ENCODE results near the gene PPP1R13B. TPM values are rescaled to one million over a fixed set of nuclear protein-coding genes. Genes with fewer than 3 reads are reported as not detected.
A peak's percentile ranks its signal among the peaks of the same experiment; 100 is the strongest.

The PPP1R13B gene
- polyA plus RNA-seq, 1 of the 3 experiments (the other 2 are of a cell fraction), result 5.7 TPM

DNA sequence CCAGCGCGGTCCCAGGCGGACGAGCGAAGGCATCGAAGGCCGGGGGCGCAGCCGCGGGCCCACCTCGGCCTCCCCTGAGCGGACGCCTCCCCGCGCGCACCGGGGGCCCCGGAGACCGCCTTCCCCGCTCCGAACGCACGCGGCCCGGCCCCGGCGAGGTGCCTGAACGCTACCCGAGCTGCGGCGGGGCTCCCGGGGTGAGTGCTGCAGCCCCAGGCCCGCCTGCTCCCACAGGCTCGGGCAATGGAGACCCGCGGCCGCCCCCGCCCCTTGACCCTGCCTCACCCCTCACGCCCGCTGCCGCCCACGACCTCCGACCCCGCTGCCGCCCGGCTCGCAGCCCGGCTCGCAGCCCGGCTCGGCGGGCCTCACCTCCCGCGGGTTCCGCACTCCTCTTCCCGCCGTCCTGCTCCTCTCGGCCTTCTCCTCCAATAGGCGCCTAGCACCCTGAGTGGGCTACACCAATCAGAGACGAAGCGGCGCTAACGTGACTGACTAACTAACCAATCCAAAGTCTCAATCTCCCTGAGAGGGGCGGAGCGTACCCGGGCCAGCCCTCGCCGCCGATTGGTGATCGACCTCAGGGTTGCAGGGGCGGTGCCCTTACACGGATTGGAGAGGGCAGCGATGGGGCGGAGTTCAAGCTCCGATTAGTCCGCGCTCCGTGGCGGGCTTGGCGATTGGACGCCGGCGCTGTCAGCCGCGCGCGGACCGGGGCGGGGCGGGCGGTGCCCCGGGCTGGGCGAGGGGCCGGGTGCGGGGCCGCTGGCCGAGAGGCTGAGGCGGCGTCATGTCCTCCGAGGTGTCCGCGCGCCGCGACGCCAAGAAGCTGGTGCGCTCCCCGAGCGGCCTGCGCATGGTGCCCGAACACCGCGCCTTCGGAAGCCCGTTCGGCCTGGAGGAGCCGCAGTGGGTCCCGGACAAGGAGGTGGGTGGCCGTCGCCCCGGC is 132.0 kb downstream of the PPP1R13B start, which contains the start of the genes XRCC3 and ZFYVE21 (continued):
- TF ChIP-seq, protein P1, sequence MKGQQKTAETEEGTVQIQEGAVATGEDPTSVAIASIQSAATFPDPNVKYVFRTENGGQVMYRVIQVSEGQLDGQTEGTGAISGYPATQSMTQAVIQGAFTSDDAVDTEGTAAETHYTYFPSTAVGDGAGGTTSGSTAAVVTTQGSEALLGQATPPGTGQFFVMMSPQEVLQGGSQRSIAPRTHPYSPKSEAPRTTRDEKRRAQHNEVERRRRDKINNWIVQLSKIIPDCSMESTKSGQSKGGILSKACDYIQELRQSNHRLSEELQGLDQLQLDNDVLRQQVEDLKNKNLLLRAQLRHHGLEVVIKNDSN (IDR thresholded peaks at IDR 0.05; ENCODE audit: borderline replicate concordance, low read depth), result peak; percentile 75; the same call in 1 of the 2 replicates
- peak; percentile 94 for TF ChIP-seq CHD2 (IDR thresholded peaks at IDR 0.05; ENCODE audit: low read length, partially characterized antibody)
- TF ChIP-seq, protein P2, sequence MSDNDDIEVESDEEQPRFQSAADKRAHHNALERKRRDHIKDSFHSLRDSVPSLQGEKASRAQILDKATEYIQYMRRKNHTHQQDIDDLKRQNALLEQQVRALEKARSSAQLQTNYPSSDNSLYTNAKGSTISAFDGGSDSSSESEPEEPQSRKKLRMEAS (IDR thresholded peaks at IDR 0.05; ENCODE audit: low read depth), result peak; percentile 60; the same call in 1 of the 2 replicates
- TF ChIP-seq YY1 (IDR thresholded peaks at IDR 0.05; ENCODE audit: low read depth), result no peak
- no peak for TF ChIP-seq FOSL2 (IDR thresholded peaks at IDR 0.05; ENCODE audit: borderline replicate concordance, low read depth)
- TF ChIP-seq, protein P3, sequence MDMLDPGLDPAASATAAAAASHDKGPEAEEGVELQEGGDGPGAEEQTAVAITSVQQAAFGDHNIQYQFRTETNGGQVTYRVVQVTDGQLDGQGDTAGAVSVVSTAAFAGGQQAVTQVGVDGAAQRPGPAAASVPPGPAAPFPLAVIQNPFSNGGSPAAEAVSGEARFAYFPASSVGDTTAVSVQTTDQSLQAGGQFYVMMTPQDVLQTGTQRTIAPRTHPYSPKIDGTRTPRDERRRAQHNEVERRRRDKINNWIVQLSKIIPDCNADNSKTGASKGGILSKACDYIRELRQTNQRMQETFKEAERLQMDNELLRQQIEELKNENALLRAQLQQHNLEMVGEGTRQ (IDR thresholded peaks at IDR 0.05; ENCODE audit: borderline replicate concordance, low read depth, low read length), result peak; percentile 42; the same call in 1 of the 2 replicates
- TF ChIP-seq NFIC (IDR thresholded peaks at IDR 0.05; ENCODE audit: borderline replicate concordance), result no peak
- peak; percentile 21; the same call in 1 of the 2 replicates for TF ChIP-seq SIN3A (IDR thresholded peaks at IDR 0.05; ENCODE audit: borderline replicate concordance, low read depth, low read length)
- TF ChIP-seq TAF1 (IDR thresholded peaks at IDR 0.05; ENCODE audit: borderline replicate concordance, low read depth, low read length), result peak; percentile 20; the same call in 1 of the 2 replicates
- no peak for TF ChIP-seq RCOR1 (IDR thresholded peaks at IDR 0.05; ENCODE audit: low read length)
- peak; percentile 35; the same call in 1 of the 2 replicates for TF ChIP-seq ELF1 (IDR thresholded peaks at IDR 0.05)
- TF ChIP-seq, protein P4, sequence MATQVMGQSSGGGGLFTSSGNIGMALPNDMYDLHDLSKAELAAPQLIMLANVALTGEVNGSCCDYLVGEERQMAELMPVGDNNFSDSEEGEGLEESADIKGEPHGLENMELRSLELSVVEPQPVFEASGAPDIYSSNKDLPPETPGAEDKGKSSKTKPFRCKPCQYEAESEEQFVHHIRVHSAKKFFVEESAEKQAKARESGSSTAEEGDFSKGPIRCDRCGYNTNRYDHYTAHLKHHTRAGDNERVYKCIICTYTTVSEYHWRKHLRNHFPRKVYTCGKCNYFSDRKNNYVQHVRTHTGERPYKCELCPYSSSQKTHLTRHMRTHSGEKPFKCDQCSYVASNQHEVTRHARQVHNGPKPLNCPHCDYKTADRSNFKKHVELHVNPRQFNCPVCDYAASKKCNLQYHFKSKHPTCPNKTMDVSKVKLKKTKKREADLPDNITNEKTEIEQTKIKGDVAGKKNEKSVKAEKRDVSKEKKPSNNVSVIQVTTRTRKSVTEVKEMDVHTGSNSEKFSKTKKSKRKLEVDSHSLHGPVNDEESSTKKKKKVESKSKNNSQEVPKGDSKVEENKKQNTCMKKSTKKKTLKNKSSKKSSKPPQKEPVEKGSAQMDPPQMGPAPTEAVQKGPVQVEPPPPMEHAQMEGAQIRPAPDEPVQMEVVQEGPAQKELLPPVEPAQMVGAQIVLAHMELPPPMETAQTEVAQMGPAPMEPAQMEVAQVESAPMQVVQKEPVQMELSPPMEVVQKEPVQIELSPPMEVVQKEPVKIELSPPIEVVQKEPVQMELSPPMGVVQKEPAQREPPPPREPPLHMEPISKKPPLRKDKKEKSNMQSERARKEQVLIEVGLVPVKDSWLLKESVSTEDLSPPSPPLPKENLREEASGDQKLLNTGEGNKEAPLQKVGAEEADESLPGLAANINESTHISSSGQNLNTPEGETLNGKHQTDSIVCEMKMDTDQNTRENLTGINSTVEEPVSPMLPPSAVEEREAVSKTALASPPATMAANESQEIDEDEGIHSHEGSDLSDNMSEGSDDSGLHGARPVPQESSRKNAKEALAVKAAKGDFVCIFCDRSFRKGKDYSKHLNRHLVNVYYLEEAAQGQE (IDR thresholded peaks at IDR 0.05; ENCODE audit: low read depth, low read length), result no peak
- TF ChIP-seq, protein P5, sequence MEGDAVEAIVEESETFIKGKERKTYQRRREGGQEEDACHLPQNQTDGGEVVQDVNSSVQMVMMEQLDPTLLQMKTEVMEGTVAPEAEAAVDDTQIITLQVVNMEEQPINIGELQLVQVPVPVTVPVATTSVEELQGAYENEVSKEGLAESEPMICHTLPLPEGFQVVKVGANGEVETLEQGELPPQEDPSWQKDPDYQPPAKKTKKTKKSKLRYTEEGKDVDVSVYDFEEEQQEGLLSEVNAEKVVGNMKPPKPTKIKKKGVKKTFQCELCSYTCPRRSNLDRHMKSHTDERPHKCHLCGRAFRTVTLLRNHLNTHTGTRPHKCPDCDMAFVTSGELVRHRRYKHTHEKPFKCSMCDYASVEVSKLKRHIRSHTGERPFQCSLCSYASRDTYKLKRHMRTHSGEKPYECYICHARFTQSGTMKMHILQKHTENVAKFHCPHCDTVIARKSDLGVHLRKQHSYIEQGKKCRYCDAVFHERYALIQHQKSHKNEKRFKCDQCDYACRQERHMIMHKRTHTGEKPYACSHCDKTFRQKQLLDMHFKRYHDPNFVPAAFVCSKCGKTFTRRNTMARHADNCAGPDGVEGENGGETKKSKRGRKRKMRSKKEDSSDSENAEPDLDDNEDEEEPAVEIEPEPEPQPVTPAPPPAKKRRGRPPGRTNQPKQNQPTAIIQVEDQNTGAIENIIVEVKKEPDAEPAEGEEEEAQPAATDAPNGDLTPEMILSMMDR (IDR thresholded peaks at IDR 0.05), result no peak
- TF ChIP-seq, protein P6, sequence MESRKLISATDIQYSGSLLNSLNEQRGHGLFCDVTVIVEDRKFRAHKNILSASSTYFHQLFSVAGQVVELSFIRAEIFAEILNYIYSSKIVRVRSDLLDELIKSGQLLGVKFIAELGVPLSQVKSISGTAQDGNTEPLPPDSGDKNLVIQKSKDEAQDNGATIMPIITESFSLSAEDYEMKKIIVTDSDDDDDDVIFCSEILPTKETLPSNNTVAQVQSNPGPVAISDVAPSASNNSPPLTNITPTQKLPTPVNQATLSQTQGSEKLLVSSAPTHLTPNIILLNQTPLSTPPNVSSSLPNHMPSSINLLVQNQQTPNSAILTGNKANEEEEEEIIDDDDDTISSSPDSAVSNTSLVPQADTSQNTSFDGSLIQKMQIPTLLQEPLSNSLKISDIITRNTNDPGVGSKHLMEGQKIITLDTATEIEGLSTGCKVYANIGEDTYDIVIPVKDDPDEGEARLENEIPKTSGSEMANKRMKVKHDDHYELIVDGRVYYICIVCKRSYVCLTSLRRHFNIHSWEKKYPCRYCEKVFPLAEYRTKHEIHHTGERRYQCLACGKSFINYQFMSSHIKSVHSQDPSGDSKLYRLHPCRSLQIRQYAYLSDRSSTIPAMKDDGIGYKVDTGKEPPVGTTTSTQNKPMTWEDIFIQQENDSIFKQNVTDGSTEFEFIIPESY (IDR thresholded peaks at IDR 0.05; ENCODE audit: borderline replicate concordance, low read depth), result no peak
- no peak for TF ChIP-seq NRF1 (IDR thresholded peaks at IDR 0.05; ENCODE audit: low read depth, low read length)
- no peak for TF ChIP-seq EZH2phosphoT487 (IDR thresholded peaks at IDR 0.05; ENCODE audit: borderline replicate concordance, low read depth)
- TF ChIP-seq FOXM1 (IDR thresholded peaks at IDR 0.05; ENCODE audit: low read depth), result no peak
- no peak for TF ChIP-seq JUND (IDR thresholded peaks at IDR 0.05)
- TF ChIP-seq FOXJ3 (CRISPR knock-in tag; IDR thresholded peaks at IDR 0.05), result no peak
